ENCODE measurements around the gene FRYL.

- TF ChIP-seq POLR2A (IDR thresholded peaks at IDR 0.05) = no peak
- no peak for TF ChIP-seq CTCF (IDR thresholded peaks at IDR 0.05)
Measured at GRCh38 chr4:48665555-48666186, 114.4 kb downstream of the FRYL start.

Measured in uterus (tissue), 2 donors.